Loucy (cell line): ENCODE results near the gene CLSTN2.

ENCODE experiments used
- H2AFZ ChIP-seq: fragments of 200-600 bp; sonication (generic); 2 replicates; pipeline ENCODE4 v1.6.0; 2016; ENCODE audit warnings: antibody characterized with exemption, mild to moderate bottlenecking, low read length, moderate library complexity
- H3F3A ChIP-seq: fragments of 200-600 bp; 2 replicates; pipeline ENCODE4 v1.6.0; 2016; ENCODE audit warnings: antibody characterized with exemption, low read depth, mild to moderate bottlenecking
- H3K27me3 ChIP-seq: fragments of 200-600 bp; sonication (generic); 2 replicates; pipeline ENCODE4 v1.6.1; 2014; ENCODE audit warnings: low read length, mild to moderate bottlenecking; ENCODE audit not compliant: insufficient read depth, poor library complexity, severe bottlenecking
- H3K36me3 ChIP-seq: fragments of 200-600 bp; sonication (generic); 2 replicates; pipeline ENCODE4 v1.6.1; 2016; ENCODE audit warnings: low read length; ENCODE audit not compliant: insufficient read depth
- H3K4me1 ChIP-seq: fragments of 200-600 bp; sonication (generic); 2 replicates; pipeline ENCODE4 v1.5.1; 2014; ENCODE audit warnings: low read length, mild to moderate bottlenecking; ENCODE audit not compliant: insufficient read depth, poor library complexity, severe bottlenecking
- H3K4me2 ChIP-seq: fragments of 200-600 bp; sonication (generic); 2 replicates; pipeline ENCODE4 v1.6.0; 2014; ENCODE audit warnings: antibody characterized with exemption, low read length, low read depth, mild to moderate bottlenecking; ENCODE audit not compliant: poor library complexity, severe bottlenecking
- H3K4me3 ChIP-seq: fragments of 200-600 bp; sonication (generic); 2 replicates; pipeline ENCODE4 v1.5.1; 2014; ENCODE audit warnings: low read length, mild to moderate bottlenecking, mixed read lengths; ENCODE audit not compliant: poor library complexity, severe bottlenecking
- H3K79me2 ChIP-seq: fragments of 200-600 bp; sonication (generic); 2 replicates; pipeline ENCODE4 v1.6.1; 2014; ENCODE audit warnings: low read length; ENCODE audit not compliant: insufficient read depth
- H3K9ac ChIP-seq: fragments of 200-600 bp; sonication (generic); 2 replicates; pipeline ENCODE4 v1.6.0; 2014; ENCODE audit warnings: mild to moderate bottlenecking, low read depth, low read length, moderate library complexity; ENCODE audit not compliant: poor library complexity, severe bottlenecking
- H3K9me2 ChIP-seq: fragments of 200-600 bp; sonication (generic); replicated peaks from 2 replicates; pipeline ENCODE4 v1.6.1; 2016; ENCODE audit warnings: low read depth, low read length, mixed read lengths
- H3K9me3 ChIP-seq: fragments of 200-600 bp; sonication (generic); 2 replicates; pipeline ENCODE4 v1.6.1; 2014; ENCODE audit warnings: mild to moderate bottlenecking, antibody characterized with exemption, low read length, low read depth; ENCODE audit not compliant: insufficient read depth
- H4K20me1 ChIP-seq: fragments of 200-600 bp; sonication (generic); 2 replicates; pipeline ENCODE4 v1.6.0; 2014; ENCODE audit warnings: antibody characterized with exemption, low read length, mild to moderate bottlenecking; ENCODE audit not compliant: insufficient read depth, poor library complexity, severe bottlenecking
- CTCF ChIP-seq: fragments of 200-600 bp; sonication (generic); conservative IDR thresholded peaks from 2 replicates; pipeline ENCODE4 v1.5.1; 2014; ENCODE audit warnings: mild to moderate bottlenecking, antibody characterized with exemption, low read length
- EZH2phosphoT487 ChIP-seq: fragments of 200-600 bp; IDR thresholded peaks from 2 replicates; pipeline ENCODE4 v1.6.1; 2018; ENCODE audit warnings: antibody characterized with exemption, mild to moderate bottlenecking, moderate library complexity, borderline replicate concordance

CLSTN2 gene

GRCh38 chr3:140131895-140132294 is 196.9 kb downstream of the CLSTN2 start:
- peaks cover 18% of the 10 kb centered on the region for H3K4me1 ChIP-seq
- no peak overlapping the region for H3K4me2 ChIP-seq
- no peak for TF ChIP-seq CTCF
- H3K4me3 ChIP-seq: no peak overlapping the region
- no peaks in the 10 kb centered on the region for H3F3A ChIP-seq
- no peaks in the 10 kb centered on the region for H3K9me2 ChIP-seq
- H2AFZ ChIP-seq: no peak overlapping the region
- H3K9ac ChIP-seq: no peak overlapping the region
- H3K9me3 ChIP-seq: no peaks in the 10 kb centered on the region
- no peaks in the 10 kb centered on the region for H4K20me1 ChIP-seq
- no peaks in the 10 kb centered on the region for H3K79me2 ChIP-seq
- no peaks in the 10 kb centered on the region for H3K36me3 ChIP-seq
- H3K27me3 ChIP-seq: no peaks in the 10 kb centered on the region

- Histone ChIP-seq H3K27me3 (no peaks in the 10 kb centered on the region), H2AFZ (no peak overlapping the region), H3K9ac (no peak overlapping the region), H4K20me1 (no peaks in the 10 kb centered on the region), H3K36me3 (no peaks in the 10 kb centered on the region), H3K4me2 (no peak overlapping the region), H3K4me1 (no peaks in the 10 kb centered on the region), H3K9me3 (no peaks in the 10 kb centered on the region), H3K9me2 (no peaks in the 10 kb centered on the region), H3K79me2 (no peaks in the 10 kb centered on the region), H3F3A (no peaks in the 10 kb centered on the region), H3K4me3 (no peak overlapping the region)
- TF ChIP-seq CTCF (no peak), EZH2phosphoT487 (no peak)
Measured at GRCh38 chr3:140134231-140134965, 199.4 kb downstream of the CLSTN2 start.

- H3K9ac ChIP-seq: no peak overlapping the region
- H4K20me1 ChIP-seq: no peaks in the 10 kb centered on the region
- no peaks in the 10 kb centered on the region for H3K9me2 ChIP-seq
- no peaks in the 10 kb centered on the region for H3K4me1 ChIP-seq
- no peak overlapping the region for H2AFZ ChIP-seq
- no peak overlapping the region for H3K4me3 ChIP-seq
- no peaks in the 10 kb centered on the region for H3K79me2 ChIP-seq
- TF ChIP-seq CTCF (no peak), EZH2phosphoT487 (no peak)
- no peaks in the 10 kb centered on the region for H3K36me3 ChIP-seq
- no peaks in the 10 kb centered on the region for H3K27me3 ChIP-seq
- no peaks in the 10 kb centered on the region for H3K9me3 ChIP-seq
- no peaks in the 10 kb centered on the region for H3F3A ChIP-seq
- H3K4me2 ChIP-seq: no peak overlapping the region
Measured at GRCh38 chr3:140135461-140135860, 200.5 kb downstream of the CLSTN2 start.
